ENCODE data around the gene STK39.

- TF ChIP-seq CTCF (IDR thresholded peaks at IDR 0.05) (no peak), POLR2A (IDR thresholded peaks at IDR 0.05) (no peak)
Observed at GRCh38 chr2:168037778-168038177, 209.6 kb downstream of the STK39 start.
